HUES6 (cell line): ENCODE measurements around the gene PNMA3.
"Not testable (repeated sequence)": the region's sequence is repeated elsewhere in the genome, so short reads cannot be mapped to it uniquely, and the experiment has no call there.

Source experiments
- H3K27ac ChIP-seq: 2 replicates; pipeline ENCODE4 v1.7.0; 2013; ENCODE audit warnings: low read depth, mild to moderate bottlenecking, low read length, inconsistent platforms
- H3K27me3 ChIP-seq: 2 replicates; pipeline ENCODE4 v1.6.1; 2013; ENCODE audit warnings: low read length; ENCODE audit not compliant: control insufficient read depth, insufficient read depth
- H3K36me3 ChIP-seq: 2 replicates; pipeline ENCODE4 v1.6.1; 2013; ENCODE audit warnings: low read length; ENCODE audit not compliant: control insufficient read depth, insufficient read depth
- H3K4me1 ChIP-seq: 2 replicates; pipeline ENCODE4 v1.6.1; 2013; ENCODE audit warnings: low read length; ENCODE audit not compliant: control insufficient read depth, insufficient read depth
- H3K4me3 ChIP-seq: 2 replicates; pipeline ENCODE4 v1.5.1; 2013; ENCODE audit warnings: low read depth, low read length
- H3K9ac ChIP-seq: one replicate; pipeline ENCODE4 v1.6.1; 2013; ENCODE audit warnings: mild to moderate bottlenecking, low read length
- H3K9me3 ChIP-seq: 2 replicates; pipeline ENCODE4 v1.6.1; 2013; ENCODE audit warnings: low read depth, low read length; ENCODE audit not compliant: control insufficient read depth, insufficient read depth

The PNMA3 gene

DNA sequence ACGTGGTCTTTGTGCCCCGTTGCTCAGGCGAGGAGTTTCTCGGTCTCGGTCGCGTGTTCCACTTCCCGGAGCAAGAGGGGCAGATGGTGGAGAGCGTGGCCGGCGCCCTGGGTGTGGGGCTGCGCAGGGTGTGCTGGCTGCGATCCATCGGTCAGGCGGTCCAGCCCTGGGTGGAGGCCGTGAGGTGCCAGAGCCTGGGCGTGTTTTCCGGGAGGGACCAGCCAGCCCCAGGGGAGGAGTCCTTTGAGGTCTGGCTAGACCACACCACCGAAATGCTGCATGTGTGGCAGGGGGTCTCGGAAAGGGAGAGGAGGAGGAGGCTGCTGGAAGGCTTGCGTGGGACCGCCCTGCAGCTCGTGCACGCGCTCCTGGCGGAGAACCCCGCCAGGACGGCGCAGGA lies 17.1 kb downstream of the PNMA3 start:
- H3K9me3 ChIP-seq, H3K4me3 ChIP-seq, H3K9ac ChIP-seq, H3K36me3 ChIP-seq, H3K27ac ChIP-seq, H3K27me3 ChIP-seq, H3K4me1 ChIP-seq: not testable (repeated sequence)

DNA sequence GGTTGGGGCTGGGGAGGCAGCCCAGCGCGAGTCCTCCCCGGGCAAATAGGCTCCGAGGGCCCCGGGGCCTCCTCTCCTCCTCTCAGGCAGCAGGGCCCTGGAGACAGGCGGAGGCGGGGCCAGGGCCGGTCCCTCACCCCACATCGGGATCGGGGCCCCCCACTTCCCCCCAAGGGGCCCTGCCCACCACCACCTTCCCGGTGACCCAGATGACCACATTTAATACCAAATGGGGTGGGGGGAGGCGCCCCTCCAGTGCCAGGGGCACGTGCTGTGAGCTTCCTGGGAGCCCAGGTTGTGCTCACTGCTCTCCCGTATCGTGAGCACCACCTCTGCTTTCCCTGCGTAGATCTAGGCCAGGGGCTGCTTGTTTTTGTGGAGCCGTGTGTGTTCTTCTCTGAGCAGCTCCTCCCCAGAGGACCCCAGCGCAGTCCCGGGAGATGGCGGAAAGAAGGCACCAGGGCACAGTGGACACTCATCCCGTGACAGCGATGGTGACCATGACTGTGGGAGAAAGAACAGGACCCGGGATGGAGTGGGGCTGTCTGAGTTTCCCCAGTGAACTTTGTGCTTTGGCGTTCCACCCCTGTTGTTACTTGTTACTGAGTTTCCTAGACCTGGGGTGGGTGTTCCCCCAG lies 18.1 kb downstream of the PNMA3 start:
- no peaks in the 10 kb centered on the region for H3K36me3 ChIP-seq
- H3K27ac ChIP-seq, result no peak overlapping the region
- H3K4me3 ChIP-seq, result no peak overlapping the region
- no peaks in the 10 kb centered on the region; the same call in 1 of the 2 replicates for H3K9me3 ChIP-seq
- no peaks in the 10 kb centered on the region for H3K4me1 ChIP-seq
- H3K9ac ChIP-seq, result no peak overlapping the region
- no peaks in the 10 kb centered on the region for H3K27me3 ChIP-seq

DNA sequence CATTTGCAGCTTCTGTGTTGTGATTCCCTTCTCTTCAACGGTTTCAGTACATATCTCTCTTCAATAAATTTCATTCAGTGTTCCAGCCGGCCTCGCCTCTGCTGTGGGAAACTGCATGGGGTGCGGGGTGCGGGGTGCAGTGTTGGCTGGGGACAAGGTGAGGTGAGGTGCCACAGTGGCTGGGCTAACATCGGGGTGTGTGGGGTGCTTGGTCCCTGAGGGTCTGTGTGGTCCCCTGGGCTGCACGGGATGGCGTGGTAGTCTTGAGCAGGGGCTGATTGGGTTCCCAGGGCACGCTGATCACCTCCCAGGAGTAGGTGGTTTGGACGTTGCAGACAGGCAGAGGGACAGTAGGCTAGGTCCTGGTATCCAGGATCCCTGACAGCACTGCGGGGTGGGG lies 18.7 kb downstream of the PNMA3 start:
- Histone ChIP-seq H3K4me1 (no peaks in the 10 kb centered on the region), H3K4me3 (no peak overlapping the region), H3K27ac (no peak overlapping the region), H3K9ac (no peak overlapping the region), H3K27me3 (no peaks in the 10 kb centered on the region), H3K9me3 (no peaks in the 10 kb centered on the region; the same call in 1 of the 2 replicates), H3K36me3 (no peaks in the 10 kb centered on the region)

DNA sequence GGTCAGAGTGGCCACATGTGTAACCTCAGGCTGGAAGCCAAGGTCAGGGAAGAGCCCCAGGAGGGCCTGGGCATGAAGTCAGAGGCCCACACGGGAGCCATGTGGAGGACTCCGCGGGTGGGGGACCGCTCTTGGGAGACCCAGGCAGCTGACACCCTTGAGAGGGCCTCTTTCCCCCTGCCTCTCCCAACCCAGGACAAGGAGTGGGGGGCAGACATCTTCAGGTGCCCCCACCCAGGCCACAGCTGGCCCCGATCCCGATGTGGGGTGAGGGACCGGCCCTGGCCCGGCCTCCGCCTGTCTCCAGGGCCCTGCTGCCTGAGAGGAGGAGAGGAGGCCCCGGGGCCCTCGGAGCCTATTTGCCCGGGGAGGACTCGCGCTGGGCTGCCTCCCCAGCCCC lies 19.1 kb downstream of the PNMA3 start:
- Histone ChIP-seq H3K9me3 (no peaks in the 10 kb centered on the region; the same call in 1 of the 2 replicates), H3K36me3 (no peaks in the 10 kb centered on the region), H3K4me3 (no peak overlapping the region), H3K9ac (no peak overlapping the region), H3K27ac (no peak overlapping the region), H3K4me1 (no peaks in the 10 kb centered on the region), H3K27me3 (no peaks in the 10 kb centered on the region)

DNA sequence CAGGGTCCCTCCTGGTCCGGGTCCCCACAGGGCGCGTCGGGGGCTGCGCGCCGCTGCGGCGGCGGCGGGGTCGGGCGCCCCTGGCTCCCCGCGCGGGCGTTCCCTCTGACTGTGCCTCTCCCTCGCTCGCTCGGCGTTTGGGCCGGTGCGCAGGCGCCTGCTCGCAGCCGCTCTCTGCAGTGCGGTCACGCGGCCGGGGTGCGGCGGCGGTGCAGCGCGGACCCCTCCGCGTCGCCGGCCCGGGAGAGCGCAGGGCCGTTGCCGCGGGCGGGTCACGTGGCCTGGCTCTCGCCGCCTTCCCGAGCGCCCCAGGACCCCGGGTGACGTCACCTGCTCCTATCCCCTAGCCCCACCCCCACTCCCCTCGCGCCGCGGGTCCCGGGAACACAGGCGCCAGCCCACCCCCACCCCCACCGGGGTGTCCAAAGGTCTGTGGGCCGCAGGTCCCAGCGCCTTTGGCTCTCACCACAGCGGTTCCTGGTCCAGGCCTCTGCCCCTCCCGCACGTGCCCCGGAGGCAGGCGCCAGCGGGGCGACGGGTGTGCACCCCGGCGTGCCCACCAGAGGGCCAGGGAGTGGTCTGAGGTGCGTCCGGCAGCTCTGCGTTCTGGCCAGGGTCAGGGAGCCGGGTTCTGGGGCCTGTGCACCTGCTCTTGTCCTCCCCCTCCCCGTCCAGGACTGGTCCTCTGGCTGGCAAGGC lies 21.3 kb downstream of the PNMA3 start:
- H3K4me1 ChIP-seq, result not testable (repeated sequence)

DNA sequence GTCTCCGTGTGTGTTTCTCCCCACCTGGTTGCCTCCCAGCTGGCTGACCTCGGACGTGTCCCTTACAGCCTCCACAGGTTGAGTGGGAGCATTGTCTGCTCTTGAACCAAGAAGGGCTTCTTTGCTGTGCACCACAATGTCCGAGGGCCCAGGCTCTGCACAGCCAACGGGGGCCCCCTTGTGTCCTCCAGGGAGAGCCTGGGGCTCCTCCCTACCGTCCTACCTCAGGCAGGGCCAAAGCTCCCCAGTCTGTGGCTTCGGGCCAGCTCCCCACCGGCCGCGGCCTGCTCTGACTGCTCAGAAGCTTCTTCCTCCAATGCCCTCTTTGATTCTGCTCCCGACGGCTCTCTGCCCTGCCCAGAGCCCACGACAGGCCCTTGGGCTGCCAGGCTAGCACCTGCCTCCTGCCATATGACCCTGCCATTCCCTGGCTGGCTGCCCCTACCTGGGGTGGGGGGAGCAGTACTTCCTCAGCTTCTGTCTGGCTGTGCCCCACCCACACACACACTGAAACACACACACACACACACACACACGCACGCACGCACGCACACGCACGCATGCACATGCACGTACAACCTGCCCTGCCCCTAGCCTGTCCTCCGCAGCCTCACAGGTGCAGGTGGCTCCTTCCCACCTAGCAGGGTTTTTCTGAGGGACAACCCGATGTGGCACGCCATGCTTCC lies 27.1 kb downstream of the PNMA3 start:
- H3K4me3 ChIP-seq, H3K9ac ChIP-seq, H3K27ac ChIP-seq, H3K36me3 ChIP-seq, H3K4me1 ChIP-seq: not testable (repeated sequence)
- Histone ChIP-seq H3K9me3 (peaks cover 16% of the 10 kb centered on the region; the same call in 1 of the 2 replicates), H3K27me3 (peaks cover 14% of the 10 kb centered on the region; the same call in 1 of the 2 replicates)

More for the DNA sequence above, 21.3 kb downstream of the PNMA3 start:
- H3K27me3 ChIP-seq, H3K9ac ChIP-seq, H3K9me3 ChIP-seq, H3K36me3 ChIP-seq, H3K4me3 ChIP-seq, H3K27ac ChIP-seq: not testable (repeated sequence)

DNA sequence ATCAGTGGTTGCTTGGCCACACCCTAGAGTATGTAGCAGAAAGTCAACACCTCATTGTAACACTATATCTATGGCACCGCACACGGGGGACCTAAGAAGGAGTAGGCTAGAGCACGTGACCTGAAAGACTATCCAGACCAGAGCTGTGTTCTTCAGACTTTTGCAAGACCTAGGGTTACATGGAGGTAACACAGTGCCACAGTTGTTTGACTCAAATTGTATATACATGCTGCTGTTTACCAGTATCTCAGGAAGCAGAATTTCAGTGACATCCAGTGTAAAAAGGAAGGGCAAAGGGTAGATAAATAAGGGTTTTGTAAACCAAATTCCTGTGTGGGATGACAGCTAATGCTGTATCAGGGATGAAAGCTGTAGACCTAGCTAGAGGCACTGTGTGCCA lies 46.1 kb downstream of the PNMA3 start:
- H3K4me1 ChIP-seq, result no peaks in the 10 kb centered on the region
- peaks cover 56% of the 10 kb centered on the region for H3K9me3 ChIP-seq
- H3K4me3 ChIP-seq, result no peak overlapping the region
- H3K27ac ChIP-seq, result no peak overlapping the region
- H3K36me3 ChIP-seq, result no peaks in the 10 kb centered on the region
- no peak overlapping the region for H3K9ac ChIP-seq
- H3K27me3 ChIP-seq, result no peaks in the 10 kb centered on the region; the same call in 1 of the 2 replicates

DNA sequence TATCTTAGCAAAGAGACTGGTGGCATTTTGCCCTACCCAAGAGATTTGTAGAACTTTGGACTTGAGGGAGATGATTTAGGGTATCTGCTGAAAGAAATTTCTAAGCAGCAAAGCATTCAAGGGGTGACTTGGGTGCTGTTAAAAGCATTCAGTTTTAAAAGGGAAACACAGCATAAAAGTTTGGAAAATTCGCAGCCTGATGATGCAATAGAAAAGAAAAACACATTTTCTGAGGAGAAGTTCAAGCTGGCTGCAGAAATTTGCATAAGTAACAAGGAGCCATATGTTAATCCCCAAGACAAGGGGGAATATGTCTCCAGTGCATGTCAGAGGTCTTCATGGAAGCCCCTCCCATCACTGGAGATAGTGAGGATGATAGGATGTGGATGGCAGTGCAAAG lies 48.7 kb downstream of the PNMA3 start:
- H3K9me3 ChIP-seq, result peaks cover 39% of the 10 kb centered on the region
- not testable (repeated sequence) for H3K36me3 ChIP-seq, H3K4me1 ChIP-seq, H3K9ac ChIP-seq, H3K27ac ChIP-seq, H3K27me3 ChIP-seq, H3K4me3 ChIP-seq

DNA sequence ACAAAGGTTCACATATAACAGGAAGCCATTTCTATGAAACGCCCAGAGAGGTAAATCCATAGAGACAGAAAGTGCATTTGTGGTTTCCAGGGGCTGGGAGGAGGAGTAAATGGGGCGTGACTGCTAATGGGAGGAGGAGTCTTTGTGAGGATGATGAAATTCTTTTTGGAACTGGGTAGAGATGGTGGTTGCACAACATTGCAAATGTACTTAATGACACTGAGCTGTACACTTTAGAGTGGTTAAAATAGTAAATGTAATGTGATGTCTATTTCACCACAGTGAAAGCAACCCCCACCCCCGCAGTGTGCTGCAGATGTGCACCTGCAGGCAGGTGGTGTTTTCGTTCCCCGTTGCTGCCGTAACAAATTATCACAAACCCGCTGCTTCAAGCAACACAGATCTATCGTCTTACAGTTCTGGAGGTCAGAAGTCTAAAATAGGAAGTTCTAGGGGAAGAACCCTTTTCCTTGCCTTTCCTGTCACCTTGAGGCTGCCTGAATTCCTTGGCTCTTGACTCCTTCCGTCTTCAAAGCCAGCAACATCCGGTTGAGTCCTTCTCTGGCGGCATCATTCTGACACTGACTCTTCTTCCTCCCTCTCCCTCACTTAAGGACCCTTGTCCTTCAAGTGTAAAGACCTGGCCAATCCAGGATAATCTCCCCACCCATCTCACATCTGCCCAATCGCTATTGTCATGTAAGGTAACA lies 50.0 kb downstream of the PNMA3 start:
- not testable (repeated sequence) for H3K27ac ChIP-seq, H3K9ac ChIP-seq, H3K4me3 ChIP-seq, H3K4me1 ChIP-seq, H3K36me3 ChIP-seq, H3K27me3 ChIP-seq
- H3K9me3 ChIP-seq, result peaks cover 30% of the 10 kb centered on the region
